ENCODE measurements around the gene INMT. TPM values are rescaled to one million over a fixed set of nuclear protein-coding genes. Genes with fewer than 3 reads are reported as not detected.

INMT gene
- total RNA-seq, 1 donor from 2014 or later: not detected

- no peak for DNase-seq (ENCODE audit: low read depth)
These were observed 35.6 kb downstream of the INMT start for GRCh38 chr7:30787486-30787885.

- DNase-seq (ENCODE audit: low read depth): peak; percentile 51
These were observed 36.9 kb downstream of the INMT start for GRCh38 chr7:30788640-30789333.

- peak; percentile 69 for DNase-seq (ENCODE audit: low read depth)
These were observed 37.4 kb downstream of the INMT start for GRCh38 chr7:30789334-30789711.

GRCh38 chr7:30790356-30790755, 38.4 kb downstream of the INMT start:
- no peak for DNase-seq (ENCODE audit: low read depth)

- DNase-seq (ENCODE audit: low read depth): no peak
These were observed 39.2 kb downstream of the INMT start for GRCh38 chr7:30791114-30791513.

GRCh38 chr7:30795161-30795948, 43.4 kb downstream of the INMT start:
- DNase-seq (ENCODE audit: low read depth): peak; percentile 54

GRCh38 chr7:30796105-30796869, 44.4 kb downstream of the INMT start:
- peak; percentile 88 for DNase-seq (ENCODE audit: low read depth)

GRCh38 chr7:30797176-30798040, 45.5 kb downstream of the INMT start:
- DNase-seq (ENCODE audit: low read depth): no peak

- DNase-seq (ENCODE audit: low read depth): peak; percentile 96
These were observed 47.5 kb downstream of the INMT start for GRCh38 chr7:30799206-30799975.

- DNase-seq (ENCODE audit: low read depth): no peak
These were observed 48.2 kb downstream of the INMT start for GRCh38 chr7:30799976-30800661.

- DNase-seq (ENCODE audit: low read depth): peak; percentile 68
These were observed 48.9 kb downstream of the INMT start for GRCh38 chr7:30800785-30801252.

- DNase-seq (ENCODE audit: low read depth): no peak
These were observed 50.9 kb downstream of the INMT start for GRCh38 chr7:30802812-30803211.

GRCh38 chr7:30804078-30804661, 52.2 kb downstream of the INMT start:
- DNase-seq (ENCODE audit: low read depth): peak; percentile 75

- DNase-seq (ENCODE audit: low read depth): no peak
These were observed 53.3 kb downstream of the INMT start for GRCh38 chr7:30805081-30805691.

- DNase-seq (ENCODE audit: low read depth): no peak
These were observed 54.0 kb downstream of the INMT start for GRCh38 chr7:30805931-30806330.

All from renal cortical epithelial cell (primary cell).